DND-41 (cell line): ENCODE measurements around the gene FAM222B.
"Not testable (repeated sequence)": the region's sequence is repeated elsewhere in the genome, so short reads cannot be mapped to it uniquely, and the experiment has no call there.

Experiments used
- ATAC-seq: fragments of 200-7000 bp; cut with Tn5 transposase; 3 replicates; pipeline ENCODE4 v1.9.1; 2021; ENCODE audit warnings: low read depth; ENCODE audit not compliant: insufficient read depth
- DNase-seq: peaks from one replicate; pipeline ENCODE4 v3.0.0-alpha.2; 2020
- H2AFZ ChIP-seq: 2 replicates; pipeline ENCODE4 v1.6.0; 2012; ENCODE audit warnings: low read depth, low read length
- H3K27ac ChIP-seq: 2 replicates; pipeline ENCODE4 v1.5.1; 2012; ENCODE audit warnings: low read length, inconsistent platforms
- H3K27me3 ChIP-seq: fragments of 200-600 bp; sonication (generic); 2 replicates; pipeline ENCODE4 v1.6.0; 2012; ENCODE audit warnings: low read length, mild to moderate bottlenecking, inconsistent platforms; ENCODE audit not compliant: insufficient read depth, poor library complexity
- H3K36me3 ChIP-seq: 2 replicates; pipeline ENCODE4 v1.5.1; 2012; ENCODE audit warnings: low read length, inconsistent platforms; ENCODE audit not compliant: insufficient read depth
- H3K4me1 ChIP-seq: 2 replicates; pipeline ENCODE4 v1.5.1; 2012; ENCODE audit warnings: mild to moderate bottlenecking, low read length; ENCODE audit not compliant: insufficient read depth
- H3K4me2 ChIP-seq: 2 replicates; pipeline ENCODE4 v1.6.0; 2012; ENCODE audit warnings: mild to moderate bottlenecking, moderate library complexity, low read length, inconsistent platforms; ENCODE audit not compliant: insufficient read depth
- H3K4me3 ChIP-seq, 2 experiments: fragments of 200-600 bp in 1 of 2; shearing (Covaris generic) in 1 of 2; 2 replicates each; pipeline ENCODE4 v1.5.1; 2012 to 2016; ENCODE audit warnings: inconsistent platforms in 2 of 2, low read length in 2 of 2, mild to moderate bottlenecking in 2 of 2, low read depth in 1 of 2, moderate library complexity in 1 of 2
- H3K79me2 ChIP-seq: 2 replicates; pipeline ENCODE4 v1.6.0; 2012; ENCODE audit warnings: low read length, inconsistent platforms; ENCODE audit not compliant: insufficient read depth
- H3K9ac ChIP-seq: 2 replicates; pipeline ENCODE4 v1.6.0; 2012; ENCODE audit warnings: low read depth, mild to moderate bottlenecking, inconsistent platforms, low read length, moderate library complexity
- H3K9me3 ChIP-seq: 2 replicates; pipeline ENCODE4 v1.5.1; 2012; ENCODE audit warnings: low read length, moderate library complexity, mild to moderate bottlenecking, inconsistent platforms; ENCODE audit not compliant: insufficient read depth, severe bottlenecking
- H4K20me1 ChIP-seq: 2 replicates; pipeline ENCODE4 v1.6.0; 2012; ENCODE audit warnings: low read length; ENCODE audit not compliant: insufficient read depth
- EZH2 ChIP-seq: IDR thresholded peaks from 3 replicates; pipeline ENCODE4 v1.6.1; 2012; ENCODE audit warnings: borderline replicate concordance, low read depth, mild to moderate bottlenecking, moderate library complexity, low read length, inconsistent platforms; ENCODE audit not compliant: severe bottlenecking
- TF ChIP-seq, protein P1 (sequence below): IDR thresholded peaks from 2 replicates; pipeline ENCODE4 v1.5.1; 2012; ENCODE audit warnings: borderline replicate concordance, low read length, moderate library complexity, mild to moderate bottlenecking; ENCODE audit not compliant: poor library complexity, severe bottlenecking; ENCODE audit errors: extremely low read depth

Gene FAM222B

DNA sequence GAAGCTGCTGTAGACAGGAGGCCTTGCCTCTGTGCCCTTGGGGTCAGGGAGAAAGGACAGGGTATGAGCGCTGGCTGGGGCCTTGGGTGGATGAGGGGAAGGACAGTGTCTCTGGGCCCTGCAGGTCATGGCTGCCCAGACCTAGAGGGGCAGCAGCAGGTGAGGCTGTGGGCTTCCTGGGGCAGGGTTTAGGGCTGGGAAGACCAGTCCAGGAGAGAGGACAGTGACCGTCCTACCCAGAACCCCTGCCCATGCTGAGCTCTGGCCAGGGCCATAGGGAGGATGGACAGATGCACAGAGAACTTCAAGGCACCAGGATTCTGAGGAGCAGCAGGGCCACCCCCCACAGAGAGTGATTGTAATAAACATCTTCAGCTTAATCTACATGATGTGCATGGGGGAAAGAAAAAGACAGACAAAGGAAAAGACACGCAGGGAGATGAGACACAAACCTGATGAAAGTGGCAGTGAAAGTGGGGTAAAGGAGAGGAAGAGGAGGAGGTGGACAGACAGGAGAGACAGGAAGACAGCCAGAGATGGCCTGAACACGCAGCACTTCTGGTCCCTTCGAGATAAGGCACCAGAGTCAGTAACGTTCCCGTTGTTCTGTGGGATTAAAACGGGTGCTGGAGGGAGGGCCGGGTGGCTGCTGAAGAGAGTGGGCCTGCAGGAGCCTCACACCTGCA lies 37.4 kb upstream of the FAM222B start:
- no peak overlapping the region for H3K4me2 ChIP-seq
- no peaks in the 10 kb centered on the region for H3K9me3 ChIP-seq
- no peaks in the 10 kb centered on the region for H4K20me1 ChIP-seq
- DNase-seq = no peak
- no peak overlapping the region for H3K4me3 ChIP-seq
- peaks cover 19% of the 10 kb centered on the region for H3K36me3 ChIP-seq
- H3K4me1 ChIP-seq = no peaks in the 10 kb centered on the region
- TF ChIP-seq, protein P1, sequence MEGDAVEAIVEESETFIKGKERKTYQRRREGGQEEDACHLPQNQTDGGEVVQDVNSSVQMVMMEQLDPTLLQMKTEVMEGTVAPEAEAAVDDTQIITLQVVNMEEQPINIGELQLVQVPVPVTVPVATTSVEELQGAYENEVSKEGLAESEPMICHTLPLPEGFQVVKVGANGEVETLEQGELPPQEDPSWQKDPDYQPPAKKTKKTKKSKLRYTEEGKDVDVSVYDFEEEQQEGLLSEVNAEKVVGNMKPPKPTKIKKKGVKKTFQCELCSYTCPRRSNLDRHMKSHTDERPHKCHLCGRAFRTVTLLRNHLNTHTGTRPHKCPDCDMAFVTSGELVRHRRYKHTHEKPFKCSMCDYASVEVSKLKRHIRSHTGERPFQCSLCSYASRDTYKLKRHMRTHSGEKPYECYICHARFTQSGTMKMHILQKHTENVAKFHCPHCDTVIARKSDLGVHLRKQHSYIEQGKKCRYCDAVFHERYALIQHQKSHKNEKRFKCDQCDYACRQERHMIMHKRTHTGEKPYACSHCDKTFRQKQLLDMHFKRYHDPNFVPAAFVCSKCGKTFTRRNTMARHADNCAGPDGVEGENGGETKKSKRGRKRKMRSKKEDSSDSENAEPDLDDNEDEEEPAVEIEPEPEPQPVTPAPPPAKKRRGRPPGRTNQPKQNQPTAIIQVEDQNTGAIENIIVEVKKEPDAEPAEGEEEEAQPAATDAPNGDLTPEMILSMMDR = no peak
- no peak for TF ChIP-seq EZH2
- H2AFZ ChIP-seq = no peak overlapping the region
- no peak for ATAC-seq
- H3K27me3 ChIP-seq = no peaks in the 10 kb centered on the region
- no peak overlapping the region for H3K27ac ChIP-seq
- H3K9ac ChIP-seq = no peak overlapping the region
- no peaks in the 10 kb centered on the region for H3K79me2 ChIP-seq

DNA sequence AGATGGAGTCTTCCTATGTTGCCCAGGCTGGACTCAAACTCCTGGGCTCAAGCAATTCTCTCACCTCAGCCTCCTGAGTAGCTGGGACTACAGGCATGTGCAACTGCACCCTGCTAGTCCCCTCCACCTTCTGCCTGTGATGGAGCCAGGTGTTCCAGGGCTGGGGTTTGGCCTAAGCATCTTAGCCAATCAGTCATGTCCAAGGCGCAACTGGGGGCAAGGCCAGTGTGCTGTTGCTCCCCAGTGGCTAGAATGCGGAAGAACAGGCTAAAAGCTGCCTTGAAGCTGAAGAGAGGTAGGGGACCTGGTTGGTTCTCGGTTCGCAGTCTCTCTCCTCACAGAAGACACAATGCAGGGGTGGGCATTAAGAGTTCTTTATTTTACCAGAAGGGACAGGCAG lies 36.4 kb upstream of the FAM222B start:
- Histone ChIP-seq H3K36me3 (peaks cover 19% of the 10 kb centered on the region), H3K4me3 (no peak overlapping the region), H3K4me2 (no peak overlapping the region), H3K9ac (no peak overlapping the region), H4K20me1 (no peaks in the 10 kb centered on the region), H3K9me3 (no peaks in the 10 kb centered on the region), H3K27me3 (no peaks in the 10 kb centered on the region), H3K4me1 (no peaks in the 10 kb centered on the region), H3K27ac (no peak overlapping the region), H3K79me2 (no peaks in the 10 kb centered on the region), H2AFZ (no peak overlapping the region)
- TF ChIP-seq, protein P1 = peak; percentile 45
- TF ChIP-seq EZH2 = no peak
- DNase-seq = no peak
- no peak for ATAC-seq

DNA sequence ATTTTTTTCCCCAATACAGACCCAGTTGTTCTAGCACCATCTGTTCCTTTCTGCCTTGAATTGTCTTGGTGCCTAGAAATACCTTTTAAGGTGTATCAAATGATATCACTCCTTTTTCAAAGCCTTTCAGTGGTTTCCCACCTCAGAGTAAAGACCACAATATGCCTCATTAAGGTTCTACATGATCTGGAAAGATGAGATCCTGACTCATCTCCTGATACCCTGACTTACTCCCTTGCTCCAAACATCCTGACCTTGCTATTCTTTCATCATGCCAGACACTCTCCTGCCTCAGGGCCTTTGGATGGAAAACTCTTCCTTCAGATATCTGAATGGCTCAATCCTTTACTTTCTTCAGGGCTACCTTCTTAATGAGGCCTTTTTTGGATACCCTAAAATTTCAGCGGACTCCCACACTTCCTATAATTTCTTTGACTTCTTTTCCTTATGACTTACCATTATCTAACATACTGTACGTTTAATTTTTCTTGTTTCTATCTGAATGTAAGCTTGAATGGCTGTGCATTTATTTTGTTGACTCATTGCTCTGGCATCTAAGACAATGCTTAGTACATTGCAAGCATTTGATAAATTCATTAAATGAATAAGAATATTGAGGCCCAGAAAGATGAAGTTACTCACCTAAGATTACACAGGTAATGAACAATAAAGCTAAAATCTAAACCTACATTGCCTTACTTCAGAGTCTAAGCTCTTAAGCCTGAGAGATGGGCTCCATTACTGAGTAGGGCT lies 35.7 kb upstream of the FAM222B start:
- ATAC-seq (no peak), DNase-seq (no peak)
- H3K27me3 ChIP-seq = no peaks in the 10 kb centered on the region
- no peaks in the 10 kb centered on the region for H3K4me1 ChIP-seq
- H3K79me2 ChIP-seq = no peaks in the 10 kb centered on the region
- H3K4me3 ChIP-seq = no peak overlapping the region
- H3K27ac ChIP-seq = no peak overlapping the region
- no peak overlapping the region for H3K4me2 ChIP-seq
- H4K20me1 ChIP-seq = no peaks in the 10 kb centered on the region
- peaks cover 19% of the 10 kb centered on the region for H3K36me3 ChIP-seq
- no peak overlapping the region for H2AFZ ChIP-seq
- H3K9ac ChIP-seq = no peak overlapping the region
- TF ChIP-seq EZH2 = no peak
- TF ChIP-seq, protein P1 = no peak
- H3K9me3 ChIP-seq = no peaks in the 10 kb centered on the region

DNA sequence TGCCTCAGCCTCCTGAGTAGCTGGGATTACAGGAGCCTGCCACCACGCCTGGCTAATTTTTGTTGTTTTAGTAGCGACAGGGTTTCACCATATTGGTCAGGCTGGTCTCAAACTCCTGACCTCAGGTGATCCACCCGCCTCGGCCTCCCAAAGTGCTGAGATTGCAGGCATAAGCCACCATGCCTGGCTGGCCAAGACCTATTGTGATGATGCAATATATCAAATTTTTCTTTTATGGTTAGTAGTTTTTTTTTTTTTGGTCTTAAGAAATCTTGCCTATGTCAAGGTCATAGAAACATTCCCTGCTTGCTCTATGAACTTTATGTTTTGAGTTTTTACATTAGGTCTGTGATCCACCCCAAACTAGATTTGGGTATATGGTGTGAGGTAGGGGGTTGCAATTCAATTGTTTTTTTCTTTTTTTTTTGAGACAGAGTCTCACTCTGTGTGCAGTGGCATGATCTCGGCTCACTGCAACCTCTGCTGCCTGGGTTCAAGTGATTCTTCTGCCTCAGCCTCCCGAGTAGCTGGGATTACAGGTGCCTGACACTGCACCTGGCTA lies 34.6 kb upstream of the FAM222B start:
- H3K79me2 ChIP-seq, H4K20me1 ChIP-seq, H3K9me3 ChIP-seq, H3K4me1 ChIP-seq, H3K4me3 ChIP-seq, DNase-seq, ATAC-seq, H3K27ac ChIP-seq, H3K4me2 ChIP-seq, H3K9ac ChIP-seq, H3K27me3 ChIP-seq, H2AFZ ChIP-seq: not testable (repeated sequence)
- H3K36me3 ChIP-seq = peaks cover 18% of the 10 kb centered on the region
